GM10266 (cell line): ENCODE results near the gene CA11.
A peak's percentile ranks its signal among the peaks of the same experiment; 100 is the strongest.

Experiments
- DNase-seq: peaks from one replicate; pipeline ENCODE4 v3.0.0; 2012; ENCODE audit errors: extremely low spot score
- CTCF ChIP-seq: IDR thresholded peaks from 2 replicates; pipeline ENCODE4 v1.5.1; 2012; ENCODE audit warnings: mild to moderate bottlenecking, low read depth; ENCODE audit not compliant: control insufficient read depth, insufficient read depth; ENCODE audit errors: missing control alignments

The CA11 gene

GRCh38 chr19:48648134-48648533 lies 2.1 kb upstream of the CA11 start:
- TF ChIP-seq CTCF = no peak

GRCh38 chr19:48646722-48647216 lies 782 bp upstream of the CA11 start:
- DNase-seq = no peak
- TF ChIP-seq CTCF = no peak

More at GRCh38 chr19:48648134-48648533, 2.1 kb upstream of the CA11 start:
- no peak for DNase-seq

GRCh38 chr19:48645620-48646000 lies 377 bp downstream of the CA11 start:
- DNase-seq = no peak
- no peak for TF ChIP-seq CTCF

GRCh38 chr19:48644839-48645619 lies 958 bp downstream of the CA11 start:
- DNase-seq = peak; percentile 78
- no peak for TF ChIP-seq CTCF

GRCh38 chr19:48644355-48644754 lies 1.6 kb downstream of the CA11 start:
- no peak for TF ChIP-seq CTCF
- no peak for DNase-seq

GRCh38 chr19:48642862-48643261 lies 3.1 kb downstream of the CA11 start:
- no peak for TF ChIP-seq CTCF
- no peak for DNase-seq

- no peak for DNase-seq
- no peak for TF ChIP-seq CTCF
Measured at GRCh38 chr19:48641850-48642249, 4.1 kb downstream of the CA11 start.
